Measurements from ENCODE around the gene ALKBH5. TPM values are rescaled to one million over a fixed set of nuclear protein-coding genes. Genes with fewer than 3 reads are reported as not detected.

The ALKBH5 gene
- total RNA-seq, 1 experiment from 2014 or later: 97.8 TPM

GRCh38 chr17:18144855-18145254 is 38.8 kb upstream of the ALKBH5 start (continued):
- TF ChIP-seq REST (IDR thresholded peaks at IDR 0.05; ENCODE audit: low read depth) (no peak), RAD21 (IDR thresholded peaks at IDR 0.05; ENCODE audit: low read depth) (no peak)

GRCh38 chr17:18145811-18146210 is 37.8 kb upstream of the ALKBH5 start:
- TF ChIP-seq ATF3 (IDR thresholded peaks at IDR 0.05): no peak
- H3K9me3 ChIP-seq (ENCODE audit: control insufficient read depth in 1 of 2, insufficient read depth in 1 of 2, low read depth in 1 of 2, low read length in 2 of 2): no peaks in the 10 kb centered on the region
- no peak overlapping the region for H2AFZ ChIP-seq (ENCODE audit: low read depth, low read length, poor library complexity, severe bottlenecking)
- no peak overlapping the region for H3K4me3 ChIP-seq (replicated peaks in 1 of 2; ENCODE audit: low read depth in 1 of 2, low read length in 2 of 2)
- no TSS peak for BruUV-seq (replicated peaks)
- RAD21 ChIA-PET (ENCODE audit: low non-redundant PET in 1 of 2, low total read pairs in 2 of 2, uncharacterized antibody in 2 of 2, unreplicated experiment in 2 of 2): no interaction called here
- H3K9ac ChIP-seq (ENCODE audit: low read length): no peak overlapping the region
- ATAC-seq (no peak), DNase-seq (ENCODE audit: low read depth, low spot score) (no peak)
- CTCF ChIA-PET: no interaction called here
- no peaks in the 10 kb centered on the region for H3K79me2 ChIP-seq (ENCODE audit: insufficient read depth, low read length)
- H3K27me3 ChIP-seq (ENCODE audit: insufficient read depth, low read length): no peaks in the 10 kb centered on the region
- H3K36me3 ChIP-seq (ENCODE audit: control insufficient read depth in 1 of 2, insufficient read depth in 2 of 2, low read length in 2 of 2): no peaks in the 10 kb centered on the region
- intact Hi-C loops (cut with micrococcal nuclease): no loop called here
- no peak overlapping the region for H3K27ac ChIP-seq (ENCODE audit: low read depth, low read length)
- H4K20me1 ChIP-seq (ENCODE audit: insufficient read depth): no peaks in the 10 kb centered on the region
- POLR2A ChIA-PET: no interaction called here
- no peaks in the 10 kb centered on the region for H3K4me1 ChIP-seq (ENCODE audit: control insufficient read depth in 1 of 2, insufficient read depth in 2 of 2, low read length in 2 of 2)
- H3K9me2 ChIP-seq (ENCODE audit: insufficient read depth): no peaks in the 10 kb centered on the region
- no peak overlapping the region for H3K4me2 ChIP-seq (ENCODE audit: low read length)

- POLR2A ChIA-PET: no interaction called here
- no peak for DNase-seq (ENCODE audit: low read depth, low spot score)
These were observed 37.4 kb upstream of the ALKBH5 start for GRCh38 chr17:18146259-18146658.

More at GRCh38 chr17:18146259-18146658, 37.4 kb upstream of the ALKBH5 start:
- H3K9me3 ChIP-seq (ENCODE audit: control insufficient read depth in 1 of 2, insufficient read depth in 1 of 2, low read depth in 1 of 2, low read length in 2 of 2): no peaks in the 10 kb centered on the region
- ChIA-PET RAD21 (ENCODE audit: low non-redundant PET in 1 of 2, low total read pairs in 2 of 2, uncharacterized antibody in 2 of 2, unreplicated experiment in 2 of 2) (no interaction called here), CTCF (no interaction called here)
- no peaks in the 10 kb centered on the region for H3K27me3 ChIP-seq (ENCODE audit: insufficient read depth, low read length)
- H3K9me2 ChIP-seq (ENCODE audit: insufficient read depth): no peaks in the 10 kb centered on the region
- no peak overlapping the region for H3K9ac ChIP-seq (ENCODE audit: low read length)
- no TSS peak for BruUV-seq (replicated peaks)
- intact Hi-C loops (cut with micrococcal nuclease): no loop called here
- no peak overlapping the region for H2AFZ ChIP-seq (ENCODE audit: low read depth, low read length, poor library complexity, severe bottlenecking)
- H4K20me1 ChIP-seq (ENCODE audit: insufficient read depth): no peaks in the 10 kb centered on the region
- ATAC-seq: no peak
- no peak overlapping the region for H3K27ac ChIP-seq (ENCODE audit: low read depth, low read length)
- TF ChIP-seq EZH2phosphoT487 (IDR thresholded peaks at IDR 0.05; ENCODE audit: borderline replicate concordance) (no peak), POLR2A (IDR thresholded peaks at IDR 0.05; ENCODE audit: borderline replicate concordance, extremely low read depth, insufficient read depth, insufficient read length) (no peak), ZNF274 (IDR thresholded peaks at IDR 0.05; ENCODE audit: low read depth, low read length) (no peak), CTCF (IDR thresholded peaks at IDR 0.05 in 2 of 3, conservative IDR thresholded peaks at IDR 0.05 in 1 of 3; ENCODE audit: borderline replicate concordance in 1 of 3, insufficient read depth in 1 of 3, low read depth in 2 of 3, low read length in 2 of 3) (no peak), CBX3 (IDR thresholded peaks at IDR 0.05; ENCODE audit: low read depth) (no peak), YY1 (IDR thresholded peaks at IDR 0.05; ENCODE audit: extremely low read depth, insufficient replicate concordance, low read depth, low read length) (no peak), MAX (IDR thresholded peaks at IDR 0.05) (no peak), TCF7L2 (IDR thresholded peaks at IDR 0.05; ENCODE audit: borderline replicate concordance, extremely low read depth, insufficient read depth, insufficient read length) (no peak), SP1 (IDR thresholded peaks at IDR 0.05; ENCODE audit: low read depth) (no peak), FOSL1 (IDR thresholded peaks at IDR 0.05; ENCODE audit: low read depth) (no peak)
- no peaks in the 10 kb centered on the region for H3K36me3 ChIP-seq (ENCODE audit: control insufficient read depth in 1 of 2, insufficient read depth in 2 of 2, low read length in 2 of 2)
- no peak overlapping the region for H3K4me3 ChIP-seq (replicated peaks in 1 of 2; ENCODE audit: low read depth in 1 of 2, low read length in 2 of 2)
- H3K4me2 ChIP-seq (ENCODE audit: low read length): no peak overlapping the region
- H3K4me1 ChIP-seq (ENCODE audit: control insufficient read depth in 1 of 2, insufficient read depth in 2 of 2, low read length in 2 of 2): no peaks in the 10 kb centered on the region
- H3K79me2 ChIP-seq (ENCODE audit: insufficient read depth, low read length): no peaks in the 10 kb centered on the region
